Neural cell (in vitro differentiated cells): Measurements from ENCODE around the gene STK10. TPM values are rescaled to one million over a fixed set of nuclear protein-coding genes. Genes with fewer than 3 reads are reported as not detected.

ENCODE experiments used
- H2AFZ ChIP-seq: fragments of 200-600, 300-800 bp; sonication (generic), shearing (Covaris generic); 2 replicates; pipeline ENCODE4 v1.6.0; 2014; ENCODE audit warnings: low read depth, mild to moderate bottlenecking, antibody characterized with exemption, low read length, moderate library complexity
- H3F3A ChIP-seq: fragments of 200-600 bp; shearing (Covaris generic); 2 replicates; pipeline ENCODE4 v1.6.1; 2016; ENCODE audit warnings: mild to moderate bottlenecking, moderate library complexity, mixed read lengths, antibody characterized with exemption, low read length; ENCODE audit not compliant: insufficient read depth, poor library complexity, severe bottlenecking
- H3K27ac ChIP-seq: fragments of 200-600, 300-800 bp; sonication (generic), shearing (Covaris generic); 2 replicates; pipeline ENCODE4 v1.5.1; 2014; ENCODE audit warnings: mild to moderate bottlenecking, low read length, moderate library complexity
- H3K27me3 ChIP-seq: fragments of 300-800, 200-600 bp; sonication (generic), shearing (Covaris generic); 2 replicates; pipeline ENCODE4 v1.6.0; 2014; ENCODE audit warnings: mild to moderate bottlenecking, low read depth, low read length, moderate library complexity; ENCODE audit not compliant: insufficient read depth
- H3K36me3 ChIP-seq: fragments of 300-800, 200-600 bp; sonication (generic), shearing (Covaris generic); 2 replicates; pipeline ENCODE4 v1.5.1; 2014; ENCODE audit warnings: mild to moderate bottlenecking, antibody characterized with exemption, low read length, moderate library complexity; ENCODE audit not compliant: insufficient read depth
- H3K4me2 ChIP-seq: fragments of 300-800, 200-600 bp; sonication (generic), shearing (Covaris generic); 2 replicates; pipeline ENCODE4 v1.6.0; 2014; ENCODE audit warnings: mild to moderate bottlenecking, low read length
- H3K4me3 ChIP-seq: fragments of 300-800, 200-600 bp; sonication (generic), shearing (Covaris generic); 2 replicates; pipeline ENCODE4 v1.5.1; 2014; ENCODE audit warnings: mild to moderate bottlenecking, low read length, moderate library complexity
- H3K79me2 ChIP-seq: fragments of 200-600 bp; shearing (Covaris generic); replicated peaks from 2 replicates; pipeline ENCODE4 v1.6.0; 2014; ENCODE audit warnings: mild to moderate bottlenecking, low read length, moderate library complexity; ENCODE audit not compliant: insufficient read depth
- H3K9ac ChIP-seq: fragments of 300-800, 200-600 bp; sonication (generic), shearing (Covaris generic); 2 replicates; pipeline ENCODE4 v1.6.1; 2016; ENCODE audit warnings: mild to moderate bottlenecking, low read length, mixed read lengths
- H3K9me2 ChIP-seq: fragments of 200-600 bp; shearing (Covaris generic); 2 replicates; pipeline ENCODE4 v1.6.1; 2016; ENCODE audit warnings: mild to moderate bottlenecking, low read length, mixed read lengths; ENCODE audit not compliant: insufficient read depth
- H3K9me3 ChIP-seq: fragments of 200-600, 300-800 bp; sonication (generic), shearing (Covaris generic); 2 replicates; pipeline ENCODE4 v1.6.1; 2016; ENCODE audit warnings: mild to moderate bottlenecking, mixed run types, low read length, moderate library complexity, mixed read lengths
- H4K20me1 ChIP-seq: fragments of 200-600 bp; shearing (Covaris generic); 2 replicates; pipeline ENCODE4 v1.6.1; 2016; ENCODE audit warnings: mild to moderate bottlenecking, mixed run types; ENCODE audit not compliant: insufficient read depth
- CTCF ChIP-seq: fragments of 450-650 bp; IDR thresholded peaks from 2 replicates; pipeline ENCODE4 v1.5.1; 2014; ENCODE audit warnings: antibody characterized with exemption, mild to moderate bottlenecking, moderate library complexity; ENCODE audit not compliant: poor library complexity, severe bottlenecking
- EP300 ChIP-seq: fragments of 450-650 bp; conservative IDR thresholded peaks from 2 replicates; pipeline ENCODE4 v1.6.1; 2014; ENCODE audit warnings: antibody characterized with exemption, mild to moderate bottlenecking, moderate library complexity; ENCODE audit not compliant: poor library complexity, severe bottlenecking
- EZH2 ChIP-seq: fragments of 200-600, 300-800 bp; shearing (Covaris generic), sonication (generic); IDR thresholded peaks from 2 replicates; pipeline ENCODE4 v1.6.1; 2014; ENCODE audit warnings: antibody characterized with exemption, low read length, borderline replicate concordance, mild to moderate bottlenecking; ENCODE audit not compliant: insufficient read depth, poor library complexity, severe bottlenecking
- MXI1 ChIP-seq: fragments of 450-650 bp; conservative IDR thresholded peaks from 2 replicates; pipeline ENCODE4 v1.6.1; 2014; ENCODE audit warnings: antibody characterized with exemption, mild to moderate bottlenecking; ENCODE audit not compliant: poor library complexity, severe bottlenecking
- POLR2AphosphoS5 ChIP-seq: IDR thresholded peaks from 2 replicates; pipeline ENCODE4 v1.6.1; 2012
- RAD21 ChIP-seq: fragments of 450-650 bp; conservative IDR thresholded peaks from 2 replicates; pipeline ENCODE4 v1.6.1; 2014; ENCODE audit warnings: antibody characterized with exemption, mild to moderate bottlenecking, moderate library complexity
- REST ChIP-seq: IDR thresholded peaks from 2 replicates; pipeline ENCODE4 v1.6.1; 2012; ENCODE audit warnings: borderline replicate concordance
- SMC3 ChIP-seq: fragments of 450-650 bp; conservative IDR thresholded peaks from 2 replicates; pipeline ENCODE4 v1.6.1; 2014; ENCODE audit warnings: antibody characterized with exemption, mild to moderate bottlenecking, moderate library complexity; ENCODE audit not compliant: poor library complexity
- TAF1 ChIP-seq: IDR thresholded peaks from 2 replicates; pipeline ENCODE4 v1.6.1; 2012; ENCODE audit warnings: low read depth
- polyA plus RNA-seq: library from polyadenylated mRNA; depleted of rRNA; stranded (reverse); fragments of >200 nt; gene quantifications from 2 replicates; pipeline ENCODE4 v1.2.3, GENCODE V29; 2014

STK10 gene
- polyA plus RNA-seq, 1 donor from 2014 or later, result 8.2 TPM

GRCh38 chr5:172194985-172195774 lies 7.2 kb upstream of the STK10 start:
- no peaks in the 10 kb centered on the region for H3K36me3 ChIP-seq
- no peak overlapping the region for H3K27ac ChIP-seq
- no peaks in the 10 kb centered on the region for H3K9me2 ChIP-seq
- no peaks in the 10 kb centered on the region for H3K9me3 ChIP-seq
- H3K4me2 ChIP-seq, result no peak overlapping the region
- no peaks in the 10 kb centered on the region for H3K79me2 ChIP-seq
- H2AFZ ChIP-seq, result no peak overlapping the region
- no peaks in the 10 kb centered on the region for H3K27me3 ChIP-seq
- TF ChIP-seq REST, result no peak
- TF ChIP-seq CTCF, result no peak
- TF ChIP-seq SMC3, result no peak
- TF ChIP-seq MXI1, result no peak
- no peak for TF ChIP-seq EP300
- no peak for TF ChIP-seq TAF1
- TF ChIP-seq EZH2, result no peak
- no peak for TF ChIP-seq RAD21
- no peak for TF ChIP-seq POLR2AphosphoS5
- H4K20me1 ChIP-seq, result no peaks in the 10 kb centered on the region
- H3K9ac ChIP-seq, result no peak overlapping the region
- H3K4me3 ChIP-seq, result no peak overlapping the region
- no peaks in the 10 kb centered on the region for H3F3A ChIP-seq

GRCh38 chr5:172193872-172194271 lies 5.8 kb upstream of the STK10 start, which contains the start of gene EFCAB9:
EFCAB9 (plus strand) TSS chr5:172194172; CDS start chr5:172194173, 1 bp downstream.
- TF ChIP-seq EP300, result no peak
- no peak for TF ChIP-seq RAD21
- no peak for TF ChIP-seq POLR2AphosphoS5
- TF ChIP-seq SMC3, result no peak
- TF ChIP-seq MXI1, result no peak
- TF ChIP-seq CTCF, result no peak
- no peak for TF ChIP-seq EZH2
- no peak for TF ChIP-seq TAF1
- Histone ChIP-seq H4K20me1 (no peaks in the 10 kb centered on the region), H3F3A (no peaks in the 10 kb centered on the region), H3K36me3 (no peaks in the 10 kb centered on the region), H3K79me2 (no peaks in the 10 kb centered on the region), H3K9ac (no peak within 1 kb of the TSS), H2AFZ (no peak within 1 kb of the TSS), H3K9me2 (no peaks in the 10 kb centered on the region), H3K4me3 (no peak within 1 kb of the TSS), H3K27ac (no peak within 1 kb of the TSS), H3K4me2 (no peak within 1 kb of the TSS), H3K27me3 (no peaks in the 10 kb centered on the region), H3K9me3 (no peaks in the 10 kb centered on the region)
